SHP77 (cell line): ENCODE measurements around the gene F8A2.
"Not testable (repeated sequence)": the region's sequence is repeated elsewhere in the genome, so short reads cannot be mapped to it uniquely, and the experiment has no call there.

Experiments
- DNase-seq, 2 experiments: peaks; one replicate each; lab custom pipeline; 2025; lab: John Stamatoyannopoulos, UW

Gene F8A2

DNA sequence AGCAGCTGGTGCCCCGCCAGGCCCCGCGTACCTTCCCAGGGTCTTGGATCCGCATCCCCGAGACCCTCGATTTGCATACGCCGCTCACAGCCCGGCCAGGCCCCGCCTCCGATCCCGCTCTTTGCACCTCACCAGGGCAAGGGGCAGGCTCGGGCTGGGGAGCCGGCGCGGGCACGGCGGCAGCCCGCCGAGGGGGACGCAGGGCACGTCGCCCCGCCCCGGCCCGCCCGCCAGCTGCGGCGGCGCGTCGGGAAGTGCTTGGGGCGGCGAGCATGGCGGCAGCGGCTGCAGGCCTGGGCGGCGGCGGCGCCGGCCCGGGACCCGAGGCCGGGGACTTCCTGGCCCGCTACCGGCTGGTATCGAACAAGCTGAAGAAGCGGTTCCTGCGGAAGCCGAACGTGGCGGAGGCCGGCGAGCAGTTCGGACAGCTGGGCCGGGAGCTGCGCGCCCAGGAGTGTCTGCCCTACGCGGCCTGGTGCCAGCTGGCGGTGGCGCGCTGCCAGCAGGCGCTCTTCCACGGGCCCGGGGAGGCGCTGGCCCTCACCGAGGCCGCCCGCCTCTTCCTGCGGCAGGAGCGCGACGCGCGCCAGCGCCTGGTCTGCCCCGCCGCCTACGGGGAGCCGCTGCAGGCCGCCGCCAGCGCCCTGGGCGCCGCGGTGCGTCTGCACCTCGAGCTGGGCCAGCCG, at the start of gene F8A2:
Gene F8A2, plus strand, starts transcription at position 253 of the 686 bp plus-strand sequence. Its CDS starts 20 bp downstream, at position 273.
- not testable (repeated sequence) for DNase-seq

DNA sequence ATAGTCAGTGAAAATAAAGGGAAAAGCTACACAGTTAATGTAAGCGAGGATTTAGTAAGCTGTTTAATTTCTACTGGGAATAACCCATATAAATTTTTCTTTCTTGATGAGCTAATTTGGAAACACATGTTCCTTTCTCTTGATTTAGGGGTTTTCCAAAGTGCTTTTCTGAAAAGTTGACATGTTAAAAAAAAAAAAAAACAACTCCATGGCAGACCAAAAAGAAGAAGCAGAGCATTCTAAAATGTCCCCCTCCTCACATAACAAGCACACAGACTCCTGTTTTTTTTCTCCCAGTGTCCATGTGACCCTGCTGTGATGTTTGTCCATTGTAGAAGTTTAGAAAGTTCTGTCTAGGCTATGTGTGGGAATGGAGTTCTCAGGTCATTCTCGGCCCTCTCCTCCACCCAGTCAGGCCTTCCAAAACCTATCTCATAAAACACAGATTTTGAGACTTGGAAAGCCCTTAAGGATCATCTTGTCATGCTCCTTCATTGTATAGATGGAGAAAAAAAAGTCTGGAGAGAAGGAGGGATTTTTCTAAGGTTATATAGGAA, 48.3 kb upstream of the F8A2 start:
- DNase-seq = no peak

DNA sequence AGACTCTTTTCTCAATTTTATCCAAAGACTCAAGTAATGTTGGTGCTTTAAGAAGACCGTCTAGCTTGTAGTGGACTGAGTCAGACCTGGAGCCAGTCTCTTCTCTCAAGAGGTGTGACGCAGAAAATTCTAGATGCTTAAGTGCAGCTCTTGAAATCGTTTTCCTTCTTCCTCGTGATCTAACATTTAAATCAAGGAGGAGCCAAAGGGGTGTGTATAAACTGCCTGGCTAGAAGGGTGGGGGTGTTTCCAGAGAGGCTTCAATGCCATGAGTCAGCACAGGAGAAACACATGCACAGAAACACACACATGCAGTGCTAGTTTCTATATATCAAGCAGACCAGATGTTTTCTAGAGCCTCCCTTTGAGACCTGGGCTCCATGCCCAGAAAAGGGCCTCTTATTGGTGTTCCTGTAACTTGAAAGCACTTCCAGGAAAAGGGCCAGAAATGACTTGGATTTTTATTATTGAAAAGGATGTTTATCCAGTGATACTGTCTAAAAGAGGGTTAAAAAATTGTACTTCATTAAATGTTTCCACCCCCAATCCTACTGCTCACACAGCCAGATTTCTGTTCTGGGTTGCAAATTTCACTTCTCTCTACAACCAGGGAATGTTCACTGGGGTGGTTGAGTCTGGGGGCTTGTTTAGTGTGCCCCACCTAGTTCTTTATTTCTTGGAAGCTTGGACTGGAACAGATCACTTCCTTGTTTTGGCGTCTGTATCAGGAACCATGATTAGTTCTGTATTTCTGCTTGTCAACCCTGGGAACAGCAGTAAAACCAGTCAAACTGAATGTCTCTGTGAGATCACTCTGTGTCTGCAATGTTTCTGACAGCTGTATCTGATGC, 47.2 kb upstream of the F8A2 start, which contains the start of gene CLIC2:
Gene CLIC2, minus strand, starts transcription at position 129 of the 851 bp plus-strand sequence. CDS start 187 bp downstream, outside the sequence.
- peak; percentile 4 to 36 for DNase-seq

DNA sequence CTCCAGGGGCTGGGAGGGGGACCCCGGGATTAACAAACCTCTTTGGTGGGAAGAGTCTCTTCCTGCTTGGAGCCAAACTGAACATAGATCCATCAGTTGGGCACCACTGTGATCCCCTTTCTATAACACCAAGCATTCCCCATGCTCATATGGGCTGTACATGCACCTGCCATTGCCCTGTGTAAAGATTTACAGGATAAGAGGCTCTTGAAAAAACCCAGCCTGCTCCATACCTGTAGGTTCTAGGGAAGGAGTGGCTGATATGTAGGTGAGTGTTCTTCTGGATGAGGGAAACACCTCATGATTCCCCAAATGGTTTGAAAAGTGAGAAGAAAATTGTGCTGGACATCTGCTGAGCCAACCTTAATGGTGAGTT, 46.6 kb upstream of the F8A2 start:
- not testable (repeated sequence) for DNase-seq

DNA sequence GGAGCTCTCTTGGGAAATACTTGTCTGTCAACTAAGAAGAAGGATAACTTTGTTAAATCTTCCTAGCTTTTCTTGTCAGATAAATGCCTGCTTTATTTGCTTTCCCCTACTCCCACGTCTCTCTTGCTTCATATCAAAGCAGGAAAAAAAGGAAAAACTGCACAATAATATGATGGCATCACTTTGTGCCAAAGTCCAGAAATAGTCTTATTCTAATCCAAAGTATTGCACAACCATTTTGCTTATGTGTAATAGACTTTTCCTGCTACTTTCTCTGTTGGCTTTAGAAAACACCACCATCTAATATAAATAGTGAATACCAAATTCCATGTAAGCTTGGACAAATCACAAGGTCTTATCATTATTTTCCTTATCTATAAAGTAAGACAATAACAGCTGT, 36.2 kb upstream of the F8A2 start:
- not testable (repeated sequence) for DNase-seq

DNA sequence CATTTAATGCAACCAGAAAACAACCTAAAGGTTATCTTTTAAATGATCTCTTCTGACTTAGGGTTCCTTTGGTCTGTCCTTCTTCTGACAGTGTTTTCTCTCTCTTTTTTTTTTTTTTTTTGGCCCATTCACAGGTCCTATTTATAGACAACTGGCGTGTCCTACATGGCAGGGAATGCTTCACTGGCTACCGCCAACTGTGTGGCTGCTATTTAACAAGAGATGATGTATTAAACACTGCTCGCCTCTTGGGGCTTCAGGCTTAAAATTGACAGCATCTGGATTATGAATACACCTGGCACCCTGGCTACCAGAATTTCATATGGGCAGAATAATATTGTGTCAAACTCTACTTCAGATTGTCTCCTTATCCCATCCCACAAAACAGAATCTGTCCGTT, 32.4 kb upstream of the F8A2 start:
- not testable (repeated sequence) for DNase-seq

DNA sequence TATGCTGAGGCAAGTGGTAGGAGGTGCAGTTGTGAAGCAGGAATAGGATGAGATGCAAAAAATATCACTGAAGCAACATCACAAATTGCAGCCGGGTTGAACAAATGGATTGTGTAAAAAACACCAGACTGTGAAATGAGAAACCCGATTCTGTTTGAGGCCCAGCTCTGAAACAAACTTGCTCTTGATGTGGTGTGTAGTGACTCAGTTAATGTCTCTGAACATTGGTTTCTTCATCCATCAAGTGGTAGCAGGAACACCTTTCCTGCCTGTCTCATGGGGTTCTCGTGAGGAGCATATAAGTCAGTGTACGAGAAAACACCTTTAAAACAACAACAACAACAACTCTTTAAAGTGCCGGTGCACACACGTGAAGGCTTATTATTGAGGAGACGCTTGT, 18.2 kb upstream of the F8A2 start:
- not testable (repeated sequence) for DNase-seq

DNA sequence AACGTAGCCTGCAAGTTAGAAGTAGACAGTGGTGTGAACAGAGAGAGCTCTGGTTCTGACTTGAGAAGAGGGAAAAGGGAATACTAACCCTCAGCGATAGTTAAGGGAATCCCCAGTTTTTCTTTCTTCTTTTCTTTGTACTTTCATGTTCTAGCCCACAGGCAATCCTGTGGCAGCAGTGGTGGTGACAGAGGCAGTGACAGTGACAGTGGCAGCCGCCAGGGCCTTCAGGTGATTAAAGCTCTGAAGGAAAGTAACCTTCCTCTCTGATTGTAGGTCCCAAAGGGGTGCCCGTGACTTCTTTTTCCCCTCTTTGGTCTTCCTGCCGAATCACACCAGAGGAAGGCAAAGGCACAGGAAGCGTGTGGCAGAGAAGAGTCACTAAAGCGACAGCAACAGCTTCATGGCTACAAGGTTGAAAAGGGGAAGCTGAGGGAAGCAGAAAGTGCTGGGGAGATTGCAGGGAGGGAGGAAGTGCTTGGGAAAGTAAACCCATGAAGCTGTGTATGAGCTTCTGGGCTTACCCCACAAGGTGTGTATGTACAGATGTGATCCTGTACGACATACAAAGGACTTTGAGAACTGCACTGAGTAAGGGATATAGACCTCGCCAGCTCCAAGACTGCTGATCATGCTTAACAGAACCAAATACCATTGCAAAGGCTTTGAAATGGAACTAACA, 8.0 kb upstream of the F8A2 start:
- DNase-seq = not testable (repeated sequence)

DNA sequence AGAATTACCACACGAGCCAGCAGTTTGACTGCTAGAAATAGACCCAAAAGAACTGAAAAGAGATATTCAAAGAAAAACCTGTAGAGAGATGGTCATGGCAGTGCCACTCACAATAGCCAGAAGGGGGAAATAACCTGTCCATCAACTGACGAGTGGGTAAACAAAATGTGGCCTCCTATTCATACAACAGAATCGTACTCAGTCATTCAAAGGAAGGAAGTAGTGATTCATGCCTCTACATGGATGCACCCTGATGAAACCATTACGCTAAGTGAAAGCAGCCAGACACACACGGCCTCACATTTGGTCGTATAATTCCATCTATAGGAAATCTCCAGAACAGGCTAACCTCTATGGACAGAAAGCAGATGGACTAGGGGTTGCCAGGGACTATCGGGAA, 2.1 kb upstream of the F8A2 start:
- DNase-seq = not testable (repeated sequence)

DNA sequence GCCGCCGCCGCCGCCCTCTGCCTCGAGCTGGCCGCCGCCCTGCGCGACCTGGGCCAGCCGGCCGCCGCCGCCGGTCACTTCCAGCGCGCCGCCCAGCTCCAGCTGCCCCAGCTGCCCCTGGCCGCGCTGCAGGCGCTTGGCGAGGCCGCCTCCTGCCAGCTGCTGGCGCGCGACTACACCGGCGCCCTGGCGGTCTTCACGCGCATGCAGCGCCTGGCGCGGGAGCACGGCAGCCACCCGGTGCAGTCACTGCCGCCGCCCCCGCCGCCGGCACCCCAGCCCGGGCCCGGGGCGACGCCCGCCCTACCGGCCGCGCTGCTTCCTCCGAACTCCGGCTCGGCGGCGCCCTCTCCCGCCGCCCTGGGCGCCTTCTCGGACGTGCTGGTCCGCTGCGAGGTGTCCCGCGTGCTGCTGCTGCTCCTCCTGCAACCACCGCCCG, 653 bp downstream of the F8A2 start:
- DNase-seq = not testable (repeated sequence)

DNA sequence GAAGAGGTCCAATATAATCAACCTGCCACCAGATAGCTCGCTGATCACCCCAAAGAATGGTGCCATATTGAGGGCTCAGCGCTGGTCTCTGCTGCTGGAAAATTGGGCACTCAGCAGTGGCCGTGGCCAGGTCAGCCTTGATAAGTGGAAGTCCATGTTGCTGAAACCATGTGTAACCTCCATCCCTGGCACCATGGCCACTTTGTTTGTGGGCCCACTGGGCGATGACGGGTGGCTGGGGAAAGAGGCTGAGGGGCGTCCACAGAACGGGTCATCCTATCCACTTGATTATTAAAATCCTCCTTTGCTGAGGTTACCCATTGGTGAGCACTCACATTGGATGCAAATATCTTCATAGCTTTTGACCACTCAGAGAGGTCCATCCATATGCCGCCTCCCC, 7.7 kb downstream of the F8A2 start:
- no peak for DNase-seq

DNA sequence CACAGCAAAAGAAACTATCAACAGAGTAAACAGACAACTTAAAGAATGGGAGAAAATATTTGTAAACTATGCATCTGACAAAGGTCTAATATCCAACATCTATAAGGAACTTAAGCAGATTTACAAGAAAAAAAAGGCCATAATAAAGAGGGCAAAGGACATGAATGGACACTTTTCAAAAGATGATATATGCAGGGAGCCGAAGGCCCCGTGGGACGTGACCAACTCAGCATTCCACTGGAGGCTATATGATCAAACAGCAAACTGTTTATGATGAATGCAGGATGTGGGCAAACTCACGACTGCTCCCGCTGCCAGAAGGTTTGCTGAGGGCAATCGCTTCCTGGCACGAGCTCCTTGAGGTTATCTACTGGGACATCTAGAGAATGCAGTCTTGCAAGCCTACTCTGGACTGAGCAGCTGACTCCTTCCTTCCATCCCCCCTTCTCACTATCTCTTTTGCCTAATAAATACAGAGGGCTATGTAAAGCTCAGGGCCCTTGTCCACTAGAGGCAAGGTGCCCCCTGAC, 12.9 kb downstream of the F8A2 start:
- DNase-seq = not testable (repeated sequence)

DNA sequence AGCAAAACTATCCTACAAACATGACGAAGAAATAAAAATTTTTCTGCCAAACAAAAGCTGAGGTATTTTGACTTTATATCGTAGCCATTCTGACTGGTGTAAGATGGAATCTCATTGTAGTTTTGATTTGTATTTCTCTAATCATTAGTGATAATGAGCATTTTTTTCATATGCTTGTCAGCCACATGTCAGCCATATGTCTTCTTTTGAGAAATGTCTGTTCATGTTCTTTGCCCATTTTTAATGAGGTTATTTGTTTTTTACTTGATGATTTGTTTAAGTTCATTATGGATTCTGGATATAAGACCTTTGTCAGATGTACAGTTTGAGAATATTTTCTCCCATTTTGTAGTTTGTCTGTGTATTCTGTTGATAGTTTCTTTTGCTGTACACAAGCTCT, 24.5 kb downstream of the F8A2 start:
- no peak for DNase-seq

DNA sequence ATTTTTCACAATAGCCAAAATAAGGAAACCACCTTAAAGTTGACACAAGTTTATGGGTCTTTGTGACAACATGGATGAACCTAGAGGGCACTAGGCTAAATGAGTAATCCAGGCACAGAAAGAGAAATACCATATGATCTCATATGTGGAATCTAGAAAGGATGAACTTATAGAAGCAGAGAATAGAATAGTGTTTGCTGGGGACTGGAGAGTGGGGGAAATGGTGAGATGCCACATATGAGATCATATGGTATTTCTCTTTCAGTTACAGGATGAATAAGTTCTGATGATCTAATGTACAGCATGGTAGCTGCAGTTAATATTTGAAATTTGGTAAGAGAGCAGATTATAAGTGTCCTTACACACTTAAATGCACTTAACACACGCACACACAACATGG, 35.9 kb downstream of the F8A2 start:
- no peak for DNase-seq
